GM18526 (cell line): ENCODE data around the gene SLC22A4.

Experiments
- POLR2A ChIP-seq: IDR thresholded peaks from 3 replicates; pipeline ENCODE4 v1.6.1; 2011; ENCODE audit not compliant: insufficient read length; ENCODE audit errors: extremely low read depth

The SLC22A4 gene

DNA sequence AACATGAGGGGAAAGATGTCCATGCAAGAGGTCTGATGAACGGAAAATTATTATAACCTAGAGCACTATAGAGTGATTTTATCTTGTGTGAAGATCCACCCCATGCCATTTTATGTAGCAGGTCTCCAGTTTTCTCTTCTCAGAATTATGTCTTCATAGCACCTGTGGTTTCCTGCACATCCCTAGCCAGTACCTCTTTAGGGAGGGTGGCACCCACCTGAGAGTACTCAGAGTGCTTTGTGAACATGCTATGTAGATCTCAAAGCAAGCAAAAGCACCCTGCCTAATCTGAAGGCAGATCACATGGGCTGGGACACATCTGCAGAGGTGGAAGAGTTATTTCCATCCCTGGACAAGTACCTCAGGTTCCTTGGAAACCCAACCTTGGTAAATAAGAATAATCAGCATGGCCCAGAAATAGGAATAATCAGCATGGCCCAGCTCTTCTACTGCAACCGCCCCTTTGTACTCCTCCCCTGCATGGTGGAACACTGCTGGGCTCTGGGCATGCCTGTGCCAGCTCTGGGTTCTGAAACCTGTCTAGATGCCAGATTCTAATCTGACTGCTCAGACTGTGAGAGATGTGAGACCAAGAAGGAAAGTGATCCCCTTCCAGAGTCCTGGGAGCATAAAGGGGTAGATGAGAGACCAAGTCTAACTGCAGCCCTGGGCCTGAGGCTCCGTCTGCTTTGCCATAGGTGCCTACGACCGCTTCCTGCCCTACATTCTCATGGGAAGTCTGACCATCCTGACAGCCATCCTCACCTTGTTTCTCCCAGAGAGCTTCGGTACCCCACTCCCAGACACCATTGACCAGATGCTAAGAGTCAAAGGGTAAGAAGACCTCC is 99.0 kb downstream of the SLC22A4 start:
- no peak for TF ChIP-seq POLR2A
